Astrocyte of the cerebellum (primary cell): ENCODE data around the gene UBE2H.

ENCODE experiments used
- DNase-seq: peaks from one replicate; pipeline ENCODE4 v3.0.0-alpha.2; 2011; ENCODE audit warnings: low read depth
- H3K4me3 ChIP-seq: 2 replicates; pipeline ENCODE4 v1.5.1; 2011; ENCODE audit warnings: mild to moderate bottlenecking, low read depth, low read length, moderate library complexity
- in situ Hi-C: cut with HindIII; loops from 2 replicates; pipeline ENCODE4 v1.10.0; 2017; ENCODE audit warnings: low sequenced_read_pairs
- TF ChIP-seq, protein P1 (sequence below): IDR thresholded peaks from 2 replicates; pipeline ENCODE4 v1.5.1; 2012; ENCODE audit warnings: low read length, low read depth, moderate library complexity, mild to moderate bottlenecking; ENCODE audit errors: missing control alignments

UBE2H gene

DNA sequence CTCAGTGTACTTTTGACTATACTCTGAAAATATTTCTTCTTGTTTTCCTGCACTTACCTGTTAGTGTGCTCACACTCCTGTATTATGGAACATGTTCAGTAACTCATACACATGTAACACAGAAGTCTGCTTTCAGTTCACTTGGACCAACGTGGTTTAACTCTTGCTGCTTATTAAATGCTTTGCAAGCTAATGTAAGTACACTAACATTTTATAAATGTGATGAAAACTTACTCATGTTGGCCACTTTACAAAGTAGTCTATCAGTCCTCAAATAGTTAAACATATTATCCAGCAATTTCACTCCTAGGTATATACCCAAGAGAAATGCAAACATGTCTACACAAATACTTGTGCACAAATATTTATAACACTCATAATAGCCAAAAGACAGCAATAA, 98.4 kb downstream of the UBE2H start:
- no peak for DNase-seq
- H3K4me3 ChIP-seq, result no peak overlapping the region
- in situ Hi-C loops, result no loop called here
- TF ChIP-seq, protein P1, sequence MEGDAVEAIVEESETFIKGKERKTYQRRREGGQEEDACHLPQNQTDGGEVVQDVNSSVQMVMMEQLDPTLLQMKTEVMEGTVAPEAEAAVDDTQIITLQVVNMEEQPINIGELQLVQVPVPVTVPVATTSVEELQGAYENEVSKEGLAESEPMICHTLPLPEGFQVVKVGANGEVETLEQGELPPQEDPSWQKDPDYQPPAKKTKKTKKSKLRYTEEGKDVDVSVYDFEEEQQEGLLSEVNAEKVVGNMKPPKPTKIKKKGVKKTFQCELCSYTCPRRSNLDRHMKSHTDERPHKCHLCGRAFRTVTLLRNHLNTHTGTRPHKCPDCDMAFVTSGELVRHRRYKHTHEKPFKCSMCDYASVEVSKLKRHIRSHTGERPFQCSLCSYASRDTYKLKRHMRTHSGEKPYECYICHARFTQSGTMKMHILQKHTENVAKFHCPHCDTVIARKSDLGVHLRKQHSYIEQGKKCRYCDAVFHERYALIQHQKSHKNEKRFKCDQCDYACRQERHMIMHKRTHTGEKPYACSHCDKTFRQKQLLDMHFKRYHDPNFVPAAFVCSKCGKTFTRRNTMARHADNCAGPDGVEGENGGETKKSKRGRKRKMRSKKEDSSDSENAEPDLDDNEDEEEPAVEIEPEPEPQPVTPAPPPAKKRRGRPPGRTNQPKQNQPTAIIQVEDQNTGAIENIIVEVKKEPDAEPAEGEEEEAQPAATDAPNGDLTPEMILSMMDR, result no peak

DNA sequence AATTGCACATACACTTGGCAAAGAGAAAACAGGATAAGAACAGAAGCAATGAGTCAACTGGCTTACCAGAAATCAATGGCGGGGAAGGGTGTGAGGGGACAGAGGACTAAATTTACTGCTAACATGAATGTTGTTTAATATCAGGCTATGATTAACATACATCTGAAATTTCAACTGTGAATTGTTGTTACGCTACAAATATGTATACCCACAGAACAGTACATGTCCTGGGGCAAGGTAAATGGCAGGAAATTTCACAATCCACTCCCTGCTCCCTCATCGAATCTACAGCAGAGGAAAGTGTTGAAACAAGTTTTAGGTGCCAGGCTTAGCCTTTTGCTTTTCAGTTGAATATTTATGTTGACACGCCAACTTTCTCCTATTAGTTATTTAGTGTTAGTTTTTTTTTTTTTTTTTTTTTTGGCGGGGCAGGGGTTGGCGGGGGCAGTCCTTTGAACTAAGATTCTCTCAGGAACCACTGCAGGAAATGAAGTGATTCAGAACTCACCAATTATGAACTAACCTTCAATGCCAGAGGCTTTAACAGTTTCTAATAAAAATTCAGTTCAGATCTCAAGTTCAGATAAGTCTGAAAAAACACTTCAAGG, 99.0 kb downstream of the UBE2H start:
- in situ Hi-C loops, result no loop called here
- TF ChIP-seq, protein P1, result no peak
- H3K4me3 ChIP-seq, result no peak overlapping the region
- DNase-seq, result no peak

- H3K4me3 ChIP-seq, result no peak overlapping the region
- no peak for DNase-seq
- in situ Hi-C loops, result no loop called here
- TF ChIP-seq, protein P1, result no peak
Measured at GRCh38 chr7:129851809-129852208, 101.0 kb downstream of the UBE2H start.

DNA sequence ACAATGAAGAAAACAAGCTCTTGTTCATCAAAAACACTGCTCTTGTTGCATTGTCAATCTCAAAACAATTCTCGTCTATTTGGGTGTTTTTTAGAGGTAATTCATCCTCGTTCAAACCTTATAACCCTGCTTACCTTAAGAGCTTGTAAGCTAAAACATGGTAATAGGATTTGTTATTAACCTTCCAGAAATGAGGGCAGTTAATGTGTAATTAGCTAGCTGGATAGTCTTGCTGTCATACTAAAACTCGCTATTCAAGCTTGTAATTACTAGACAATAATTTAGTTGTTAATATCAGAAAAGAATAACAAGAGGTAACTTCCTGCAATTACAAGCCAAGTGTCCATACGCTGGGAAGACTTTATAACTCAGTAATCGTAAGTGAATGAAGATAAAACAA, 101.6 kb downstream of the UBE2H start:
- TF ChIP-seq, protein P1, result no peak
- no peak for DNase-seq
- in situ Hi-C loops, result no loop called here
- no peak overlapping the region for H3K4me3 ChIP-seq

DNA sequence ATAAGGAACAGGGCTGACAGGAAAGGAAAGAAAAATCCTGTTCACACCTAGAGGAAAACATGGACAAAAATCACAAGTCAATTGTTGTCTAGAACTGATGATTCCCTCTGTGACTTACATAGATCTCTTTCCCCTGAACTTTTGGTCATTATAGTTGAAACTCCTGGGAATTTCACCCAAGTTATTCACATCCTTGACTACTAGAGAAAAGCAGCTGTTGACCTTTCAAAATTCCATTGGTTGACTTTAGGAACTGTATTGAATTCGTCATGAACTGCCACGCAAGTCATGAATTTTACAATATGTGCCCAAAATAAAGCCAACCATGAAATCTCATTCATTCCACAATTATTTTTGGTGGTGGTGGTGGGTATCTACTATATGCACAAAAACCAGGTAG, 104.3 kb downstream of the UBE2H start:
- TF ChIP-seq, protein P1, result no peak
- in situ Hi-C loops, result no loop called here
- no peak overlapping the region for H3K4me3 ChIP-seq
- DNase-seq, result no peak

GRCh38 chr7:129845972-129846327, 106.8 kb downstream of the UBE2H start:
- DNase-seq, result peak; percentile 80
- TF ChIP-seq, protein P1, result no peak
- no peak overlapping the region for H3K4me3 ChIP-seq
- in situ Hi-C loops, result no loop called here
